Upper lobe of left lung (tissue), 4 donors: Measurements from ENCODE around the gene KRT7.

Experiments
- EP300 ChIP-seq, 4 donors: sonication (generic); formaldehyde crosslinking; IDR thresholded peaks; one replicate each; pipeline ENCODE4 v1.5.1; 2017; ENCODE audit warnings: antibody characterized with exemption in 4 of 4, control low read depth in 2 of 4
- POLR2A ChIP-seq, 4 donors: fragments of 450-650 bp; IDR thresholded peaks; one replicate each; pipeline ENCODE4 v1.5.1; 2016 to 2017; ENCODE audit warnings: antibody characterized with exemption in 4 of 4, mild to moderate bottlenecking in 2 of 4
- POLR2AphosphoS5 ChIP-seq, 2 donors: sonication (generic); formaldehyde crosslinking; IDR thresholded peaks; one replicate each; pipeline ENCODE4 v1.5.1; 2017; ENCODE audit warnings: antibody characterized with exemption in 2 of 2
- TF ChIP-seq, protein P1 (sequence below), 6 experiments: fragments of 450-650 bp in 4 of 6; fragments of 200-600 bp in 2 of 6; sonication (generic) in 2 of 6; IDR thresholded peaks; one replicate each; pipeline ENCODE4 v1.5.1; 2016 to 2019; ENCODE audit warnings: antibody characterized with exemption in 6 of 6

DNA sequence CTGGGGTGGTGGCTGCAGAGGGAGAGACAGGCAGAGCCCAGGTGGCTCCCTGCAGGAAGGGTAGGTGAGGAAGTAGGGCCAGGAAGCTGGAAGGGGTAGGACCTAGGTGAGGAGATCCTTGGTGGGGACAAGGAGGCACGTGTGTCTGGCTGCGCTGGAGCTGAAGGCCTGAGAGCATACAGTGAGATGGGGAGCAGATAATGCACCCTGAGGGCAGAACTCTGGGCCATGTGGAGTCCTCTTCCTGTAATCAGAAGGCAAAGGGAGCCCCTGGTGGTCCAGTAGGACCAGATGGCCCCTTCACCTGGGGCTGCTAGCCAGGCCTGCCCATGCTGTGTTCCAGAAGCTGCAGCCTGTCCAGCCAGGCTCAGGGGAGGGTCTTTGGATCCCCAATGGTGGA lies 25.9 kb upstream of the KRT7 start:
- TF ChIP-seq, protein P1, sequence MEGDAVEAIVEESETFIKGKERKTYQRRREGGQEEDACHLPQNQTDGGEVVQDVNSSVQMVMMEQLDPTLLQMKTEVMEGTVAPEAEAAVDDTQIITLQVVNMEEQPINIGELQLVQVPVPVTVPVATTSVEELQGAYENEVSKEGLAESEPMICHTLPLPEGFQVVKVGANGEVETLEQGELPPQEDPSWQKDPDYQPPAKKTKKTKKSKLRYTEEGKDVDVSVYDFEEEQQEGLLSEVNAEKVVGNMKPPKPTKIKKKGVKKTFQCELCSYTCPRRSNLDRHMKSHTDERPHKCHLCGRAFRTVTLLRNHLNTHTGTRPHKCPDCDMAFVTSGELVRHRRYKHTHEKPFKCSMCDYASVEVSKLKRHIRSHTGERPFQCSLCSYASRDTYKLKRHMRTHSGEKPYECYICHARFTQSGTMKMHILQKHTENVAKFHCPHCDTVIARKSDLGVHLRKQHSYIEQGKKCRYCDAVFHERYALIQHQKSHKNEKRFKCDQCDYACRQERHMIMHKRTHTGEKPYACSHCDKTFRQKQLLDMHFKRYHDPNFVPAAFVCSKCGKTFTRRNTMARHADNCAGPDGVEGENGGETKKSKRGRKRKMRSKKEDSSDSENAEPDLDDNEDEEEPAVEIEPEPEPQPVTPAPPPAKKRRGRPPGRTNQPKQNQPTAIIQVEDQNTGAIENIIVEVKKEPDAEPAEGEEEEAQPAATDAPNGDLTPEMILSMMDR (IDR thresholded peaks at IDR 0.05) = no peak
- no peak for TF ChIP-seq POLR2AphosphoS5 (IDR thresholded peaks at IDR 0.05)
- TF ChIP-seq POLR2A (IDR thresholded peaks at IDR 0.05) = no peak
- no peak for TF ChIP-seq EP300 (IDR thresholded peaks at IDR 0.05)
